BLaER1 treated with 17β-estradiol and CSF1 and Interleukin-3, amounts not matched to agents 10 nM and 100 nM (cell line): ENCODE measurements around the gene CCER1.

Experiments used
- H3K27ac ChIP-seq, 11 experiments: shearing (Covaris generic); formaldehyde crosslinking; 2 replicates each; pipeline ENCODE4 v1.8.1; 2022
- H3K27me3 ChIP-seq, 11 experiments: shearing (Covaris generic); formaldehyde crosslinking; 2 replicates each; pipeline ENCODE4 v1.8.1; 2022
- H3K36me3 ChIP-seq, 11 experiments: shearing (Covaris generic); formaldehyde crosslinking; 2 replicates each; pipeline ENCODE4 v1.8.1; 2022
- H3K4me1 ChIP-seq, 10 experiments: shearing (Covaris generic); formaldehyde crosslinking; 2 replicates each; pipeline ENCODE4 v1.8.1; 2022
- H3K4me2 ChIP-seq, 11 experiments: shearing (Covaris generic); formaldehyde crosslinking; 2 replicates each; pipeline ENCODE4 v1.8.1; 2022
- H3K4me3 ChIP-seq, 10 experiments: shearing (Covaris generic); formaldehyde crosslinking; 2 replicates each; pipeline ENCODE4 v1.8.1; 2022
- H3K9ac ChIP-seq, 11 experiments: shearing (Covaris generic); formaldehyde crosslinking; 2 replicates each; pipeline ENCODE4 v1.8.1; 2022
- H3K9me3 ChIP-seq, 11 experiments: shearing (Covaris generic); formaldehyde crosslinking; replicated peaks in 1 of 11; 2 replicates each; pipeline ENCODE4 v1.8.1; 2022
- H4K20me1 ChIP-seq, 11 experiments: shearing (Covaris generic); formaldehyde crosslinking; 2 replicates each; pipeline ENCODE4 v1.8.1; 2022
- Cebpa-rat ChIP-seq, 11 experiments: shearing (Covaris generic); IDR thresholded peaks; 2 replicates each; pipeline ENCODE4 v1.8.1; 2022

CCER1 gene

GRCh38 chr12:90970911-90971310 is 15.9 kb upstream of the CCER1 start:
- H3K27ac ChIP-seq, result no peak overlapping the region
- H3K4me1 ChIP-seq, result no peaks in the 10 kb centered on the region
- no peaks in the 10 kb centered on the region for H3K27me3 ChIP-seq
- TF ChIP-seq Cebpa-rat (IDR thresholded peaks at IDR 0.05), result no peak
- no peaks in the 10 kb centered on the region for H3K9me3 ChIP-seq
- H3K4me3 ChIP-seq, result no peak overlapping the region
- no peaks in the 10 kb centered on the region for H3K36me3 ChIP-seq
- no peak overlapping the region for H3K9ac ChIP-seq
- no peaks in the 10 kb centered on the region; a peak in 1 of 22 replicates for H4K20me1 ChIP-seq
- no peak overlapping the region for H3K4me2 ChIP-seq

GRCh38 chr12:90970471-90970870 is 15.5 kb upstream of the CCER1 start:
- TF ChIP-seq Cebpa-rat (IDR thresholded peaks at IDR 0.05), result no peak
- no peaks in the 10 kb centered on the region; a peak in 1 of 22 replicates for H4K20me1 ChIP-seq
- H3K4me3 ChIP-seq, result no peak overlapping the region
- no peaks in the 10 kb centered on the region for H3K9me3 ChIP-seq
- H3K36me3 ChIP-seq, result no peaks in the 10 kb centered on the region
- no peak overlapping the region for H3K9ac ChIP-seq
- H3K27me3 ChIP-seq, result no peaks in the 10 kb centered on the region
- no peak overlapping the region for H3K4me2 ChIP-seq
- no peak overlapping the region for H3K27ac ChIP-seq
- H3K4me1 ChIP-seq, result no peaks in the 10 kb centered on the region

GRCh38 chr12:90969851-90970250 is 14.9 kb upstream of the CCER1 start:
- Histone ChIP-seq H3K27me3 (no peaks in the 10 kb centered on the region), H3K4me1 (no peaks in the 10 kb centered on the region), H4K20me1 (no peaks in the 10 kb centered on the region; a peak in 1 of 22 replicates), H3K9ac (no peak overlapping the region), H3K4me2 (no peak overlapping the region), H3K27ac (no peak overlapping the region), H3K9me3 (no peaks in the 10 kb centered on the region), H3K4me3 (no peak overlapping the region), H3K36me3 (no peaks in the 10 kb centered on the region)
- no peak for TF ChIP-seq Cebpa-rat (IDR thresholded peaks at IDR 0.05)

- Histone ChIP-seq H3K36me3 (no peaks in the 10 kb centered on the region), H3K27ac (no peak overlapping the region), H3K9me3 (no peaks in the 10 kb centered on the region), H3K4me3 (no peak overlapping the region), H3K27me3 (no peaks in the 10 kb centered on the region), H4K20me1 (no peaks in the 10 kb centered on the region; a peak in 1 of 22 replicates), H3K9ac (no peak overlapping the region), H3K4me1 (no peaks in the 10 kb centered on the region), H3K4me2 (no peak overlapping the region)
- TF ChIP-seq Cebpa-rat (IDR thresholded peaks at IDR 0.05), result no peak
Observed at GRCh38 chr12:90969346-90969745, 14.4 kb upstream of the CCER1 start.

- TF ChIP-seq Cebpa-rat (IDR thresholded peaks at IDR 0.05), result no peak
- H3K27ac ChIP-seq, result no peak overlapping the region
Observed at GRCh38 chr12:90965204-90965603, 10.2 kb upstream of the CCER1 start.

GRCh38 chr12:90964616-90965015 is 9.6 kb upstream of the CCER1 start:
- no peak overlapping the region for H3K4me3 ChIP-seq
- no peaks in the 10 kb centered on the region for H3K27me3 ChIP-seq
- no peaks in the 10 kb centered on the region for H3K9me3 ChIP-seq
- H3K27ac ChIP-seq, result no peak overlapping the region
- H3K4me1 ChIP-seq, result no peaks in the 10 kb centered on the region
- no peaks in the 10 kb centered on the region for H3K36me3 ChIP-seq
- H3K9ac ChIP-seq, result no peak overlapping the region
- no peak for TF ChIP-seq Cebpa-rat (IDR thresholded peaks at IDR 0.05)
- H4K20me1 ChIP-seq, result no peaks in the 10 kb centered on the region
- no peak overlapping the region for H3K4me2 ChIP-seq

More at GRCh38 chr12:90965204-90965603, 10.2 kb upstream of the CCER1 start:
- Histone ChIP-seq H3K36me3 (no peaks in the 10 kb centered on the region), H4K20me1 (no peaks in the 10 kb centered on the region), H3K27me3 (no peaks in the 10 kb centered on the region), H3K4me1 (no peaks in the 10 kb centered on the region), H3K9me3 (no peaks in the 10 kb centered on the region), H3K4me3 (no peak overlapping the region), H3K4me2 (no peak overlapping the region), H3K9ac (no peak overlapping the region)

- H3K4me3 ChIP-seq, result no peak overlapping the region
- no peak overlapping the region for H3K4me2 ChIP-seq
- H3K36me3 ChIP-seq, result no peaks in the 10 kb centered on the region
- H4K20me1 ChIP-seq, result no peaks in the 10 kb centered on the region
- no peaks in the 10 kb centered on the region for H3K4me1 ChIP-seq
- no peak for TF ChIP-seq Cebpa-rat (IDR thresholded peaks at IDR 0.05)
- no peaks in the 10 kb centered on the region for H3K27me3 ChIP-seq
- H3K9ac ChIP-seq, result no peak overlapping the region
- H3K27ac ChIP-seq, result no peak overlapping the region
- H3K9me3 ChIP-seq, result no peaks in the 10 kb centered on the region
Observed at GRCh38 chr12:90963946-90964345, 9.0 kb upstream of the CCER1 start.

GRCh38 chr12:90961154-90961553 is 6.2 kb upstream of the CCER1 start:
- H3K9ac ChIP-seq, result peak overlapping the region in 1 of 11 experiments; percentile 15; a peak in 1 of 22 replicates
- H3K4me3 ChIP-seq, result no peak overlapping the region
- no peaks in the 10 kb centered on the region for H3K4me1 ChIP-seq
- TF ChIP-seq Cebpa-rat (IDR thresholded peaks at IDR 0.05), result no peak
- H3K4me2 ChIP-seq, result no peak overlapping the region
- no peaks in the 10 kb centered on the region for H3K27me3 ChIP-seq
- H4K20me1 ChIP-seq, result no peaks in the 10 kb centered on the region
- H3K27ac ChIP-seq, result no peak overlapping the region
- H3K36me3 ChIP-seq, result no peaks in the 10 kb centered on the region
- H3K9me3 ChIP-seq, result no peaks in the 10 kb centered on the region

GRCh38 chr12:90959538-90960139 is 4.7 kb upstream of the CCER1 start:
- no peak for TF ChIP-seq Cebpa-rat (IDR thresholded peaks at IDR 0.05)
- Histone ChIP-seq H3K27ac (no peak overlapping the region), H3K9me3 (peaks cover 0 to 7% (median 5%) of the 10 kb centered on the region in 11 experiments; a peak in 15 of 22 replicates), H3K36me3 (no peaks in the 10 kb centered on the region), H3K27me3 (no peaks in the 10 kb centered on the region), H3K9ac (no peak overlapping the region), H3K4me2 (no peak overlapping the region), H3K4me3 (no peak overlapping the region), H3K4me1 (no peaks in the 10 kb centered on the region), H4K20me1 (no peaks in the 10 kb centered on the region)

GRCh38 chr12:90959032-90959431 is 4.1 kb upstream of the CCER1 start:
- H4K20me1 ChIP-seq, result no peaks in the 10 kb centered on the region
- no peak overlapping the region for H3K27ac ChIP-seq
- H3K9ac ChIP-seq, result no peak overlapping the region
- H3K4me3 ChIP-seq, result no peak overlapping the region
- H3K27me3 ChIP-seq, result no peaks in the 10 kb centered on the region
- TF ChIP-seq Cebpa-rat (IDR thresholded peaks at IDR 0.05), result no peak
- no peaks in the 10 kb centered on the region for H3K36me3 ChIP-seq
- no peaks in the 10 kb centered on the region for H3K4me1 ChIP-seq
- H3K9me3 ChIP-seq, result peaks cover 6 to 13% (median 11%) of the 10 kb centered on the region in 11 experiments; a peak in 19 of 22 replicates
- H3K4me2 ChIP-seq, result no peak overlapping the region
